Eye (tissue), 1 donor: ENCODE data around the gene RECK.
A peak's percentile ranks its signal among the peaks of the same experiment; 100 is the strongest.

ENCODE experiments used
- DNase-seq: peaks from one replicate; pipeline ENCODE4 v3.0.0-alpha.2; 2015

The RECK gene

DNA sequence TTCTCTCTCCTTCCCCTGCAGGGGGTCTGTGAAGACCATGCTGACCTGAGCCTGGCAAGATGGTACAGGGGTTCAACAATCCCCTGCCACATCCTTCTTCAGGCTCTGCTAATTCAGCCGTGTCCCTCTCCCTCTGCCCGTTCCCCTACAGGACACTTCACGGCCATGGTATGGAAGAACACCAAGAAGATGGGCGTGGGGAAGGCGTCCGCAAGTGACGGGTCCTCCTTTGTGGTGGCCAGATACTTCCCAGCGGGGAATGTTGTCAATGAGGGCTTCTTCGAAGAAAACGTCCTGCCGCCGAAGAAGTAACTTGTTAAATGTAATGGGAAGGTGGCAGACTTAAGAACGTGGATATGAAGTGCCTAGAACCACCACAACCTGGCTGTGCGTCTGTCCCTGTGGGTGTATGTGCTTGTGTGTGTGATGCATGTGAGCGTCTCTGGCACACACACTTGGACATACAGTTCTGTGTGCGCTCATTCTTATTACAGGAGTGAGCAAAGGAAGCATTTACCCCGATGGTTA is 125.6 kb downstream of the RECK start:
- DNase-seq = peak; percentile 6

DNA sequence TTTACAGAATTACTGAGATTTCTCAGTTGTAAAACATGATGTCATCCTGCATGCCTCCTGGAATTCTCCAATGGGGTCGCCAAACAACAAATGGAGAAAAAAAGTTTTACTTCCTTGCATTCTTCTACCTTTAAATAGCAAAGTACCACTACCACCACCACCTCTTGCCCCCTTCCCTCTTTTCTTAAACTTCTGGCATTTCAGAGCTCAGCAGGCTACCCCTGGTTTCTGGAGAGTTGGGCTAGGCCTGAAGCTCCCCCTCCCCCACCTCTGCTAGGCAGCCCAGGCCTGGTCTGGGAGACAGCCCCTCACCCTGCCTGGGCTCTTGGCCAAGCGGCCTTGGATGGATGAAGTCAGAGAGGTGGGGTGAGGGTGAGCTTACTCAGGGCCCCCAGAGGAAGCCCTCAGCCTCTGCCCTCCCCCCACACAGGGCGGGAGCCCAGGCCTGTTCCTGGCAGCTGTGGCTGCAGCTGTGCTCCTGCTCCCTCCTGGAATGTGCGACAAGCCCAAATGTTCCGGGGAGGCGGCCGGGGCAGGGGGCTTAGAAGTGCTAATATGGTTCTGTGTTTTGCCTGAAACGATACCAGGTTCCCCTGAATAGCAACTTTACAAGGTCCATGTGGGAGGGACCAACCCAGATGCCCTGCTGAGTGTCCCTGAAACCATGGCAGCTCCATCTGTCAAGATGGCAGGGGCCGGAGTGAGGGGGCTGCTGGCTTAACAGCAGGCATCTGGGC is 126.5 kb downstream of the RECK start:
- peak; percentile 93 for DNase-seq

DNA sequence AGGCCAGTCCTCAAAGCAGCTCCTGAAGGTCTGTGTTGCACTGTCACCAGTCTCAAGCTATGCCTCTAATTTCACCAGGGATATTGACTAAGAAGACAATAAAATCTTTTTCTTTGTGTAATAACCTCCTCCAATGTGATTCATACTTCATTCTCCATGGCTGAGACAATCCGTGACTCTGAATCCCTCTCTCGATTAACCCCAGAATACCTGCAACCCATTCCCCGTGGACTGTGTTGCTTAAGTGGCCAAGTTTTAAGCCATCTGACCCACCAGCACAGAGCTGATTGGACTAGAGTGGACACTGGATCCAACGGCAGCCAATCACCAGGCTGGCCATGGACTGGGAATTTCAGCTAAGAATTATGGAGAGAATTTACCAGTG is 127.1 kb downstream of the RECK start:
- peak; percentile 30 for DNase-seq

DNA sequence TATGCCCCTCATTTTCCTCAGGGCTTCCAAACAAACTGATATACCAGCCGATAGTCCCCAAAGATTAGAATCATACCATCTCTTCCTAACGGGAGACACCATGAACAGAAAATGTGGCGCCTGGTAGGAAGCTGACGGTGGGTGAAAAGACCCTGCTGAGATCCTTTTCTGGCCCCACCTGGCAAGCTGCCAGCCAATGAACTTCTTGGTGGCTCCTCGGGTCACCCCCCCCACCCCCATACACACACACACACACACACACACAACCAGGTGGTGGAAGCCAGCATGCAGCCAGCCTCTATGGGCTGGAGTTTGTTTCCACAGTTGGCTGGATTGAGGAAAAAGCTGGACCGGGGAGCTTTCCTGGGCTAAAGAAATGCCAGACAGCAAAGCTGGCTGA is 127.7 kb downstream of the RECK start:
- peak; percentile 46 for DNase-seq

DNA sequence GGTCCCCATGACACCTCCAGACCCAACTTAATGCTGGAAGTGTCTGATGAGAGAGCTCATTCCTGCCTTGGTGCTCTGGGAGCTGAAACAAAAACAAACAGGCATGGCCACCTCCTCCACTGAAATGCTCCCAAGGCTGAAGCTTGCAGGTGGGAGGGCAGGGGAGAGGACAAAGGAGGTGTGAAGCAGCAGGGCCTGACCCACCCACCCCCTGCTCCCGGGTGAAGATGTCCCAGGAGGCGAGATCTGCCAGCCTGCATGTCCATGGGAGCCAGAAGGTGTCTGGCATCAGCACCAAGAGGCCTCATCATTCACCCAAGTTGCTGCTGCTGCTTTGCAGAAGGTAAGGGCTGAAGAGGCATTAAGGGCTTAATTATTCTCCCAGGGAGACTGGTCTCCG is 128.3 kb downstream of the RECK start:
- no peak for DNase-seq

DNA sequence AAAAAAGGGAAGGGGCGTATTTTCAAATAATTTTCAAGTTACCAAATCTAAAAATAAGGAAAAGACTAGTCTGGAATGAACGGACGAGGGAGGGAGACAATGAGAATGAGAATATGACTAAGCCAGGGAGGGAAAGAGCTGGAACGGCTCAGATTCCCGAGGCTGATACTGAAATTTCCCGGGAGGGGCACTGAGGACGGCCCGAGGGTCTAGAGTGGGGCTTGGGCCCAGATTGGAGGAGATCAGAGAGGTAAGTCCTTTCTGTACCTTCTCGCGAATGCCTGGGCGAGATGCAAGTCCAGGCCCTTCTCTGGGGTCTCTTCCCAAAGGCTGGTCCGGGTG is 129.1 kb downstream of the RECK start:
- DNase-seq = no peak

DNA sequence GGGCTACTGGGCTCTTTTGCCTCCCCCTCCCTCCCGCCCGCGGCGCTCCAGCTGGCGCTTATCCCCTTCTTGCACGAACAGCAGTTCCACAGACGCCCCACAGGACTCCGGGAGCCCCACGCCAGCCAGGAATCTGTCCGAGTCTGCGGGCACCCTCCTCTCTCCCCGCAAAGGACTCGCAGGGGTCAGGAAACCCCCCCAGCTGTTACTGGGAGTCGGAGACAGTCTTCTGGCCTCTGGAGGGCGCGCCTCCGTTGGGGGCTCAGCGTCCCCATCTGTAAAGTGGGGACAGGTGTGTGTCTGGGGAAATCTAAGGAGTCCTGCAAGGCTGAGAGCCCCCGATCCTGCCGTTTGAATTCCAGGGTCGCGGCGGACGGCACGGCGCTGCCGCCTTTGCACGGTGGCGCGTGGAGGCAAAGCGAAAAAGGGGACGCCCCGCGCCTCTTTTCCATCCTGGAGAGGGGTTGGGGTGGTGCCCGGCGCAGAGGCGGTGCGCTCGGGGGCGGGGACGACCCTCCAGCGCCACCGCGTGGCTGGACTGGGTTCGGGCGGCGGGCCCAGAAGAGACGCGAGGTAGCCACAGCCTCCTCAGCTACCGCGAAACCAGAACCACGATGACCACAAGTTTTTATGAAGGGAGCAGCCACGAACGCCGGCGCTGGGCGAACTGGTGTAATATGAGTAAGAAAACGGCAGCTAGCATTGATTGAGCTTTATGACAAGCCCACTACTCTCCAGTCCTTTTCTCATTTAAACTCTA is 129.6 kb downstream of the RECK start:
- peak; percentile 90 for DNase-seq

DNA sequence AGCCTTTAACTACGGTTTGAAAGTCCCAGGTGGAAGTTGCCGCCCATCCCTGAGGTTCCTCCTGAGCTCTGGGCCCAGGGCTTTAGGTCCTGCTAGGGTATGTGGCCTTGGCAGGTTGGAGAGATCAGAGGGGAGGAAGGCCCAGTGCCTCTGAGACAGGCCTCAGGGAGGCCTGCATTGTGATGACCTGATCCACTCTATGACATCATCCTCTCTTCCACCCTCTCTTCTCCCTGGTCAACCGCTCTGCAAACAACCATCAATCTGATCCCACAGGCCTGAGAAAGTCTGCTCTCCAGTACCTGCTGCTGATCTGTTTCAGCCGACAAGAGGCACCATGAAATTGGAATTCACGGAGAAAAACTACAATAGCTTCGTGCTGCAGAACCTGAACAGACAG is 132.5 kb downstream of the RECK start, which contains the start of gene CCIN:
TSS of gene CCIN (plus strand) at position 223 of the 400 bp plus-strand sequence. CDS start at position 338, 115 bp downstream.
- DNase-seq = no peak

DNA sequence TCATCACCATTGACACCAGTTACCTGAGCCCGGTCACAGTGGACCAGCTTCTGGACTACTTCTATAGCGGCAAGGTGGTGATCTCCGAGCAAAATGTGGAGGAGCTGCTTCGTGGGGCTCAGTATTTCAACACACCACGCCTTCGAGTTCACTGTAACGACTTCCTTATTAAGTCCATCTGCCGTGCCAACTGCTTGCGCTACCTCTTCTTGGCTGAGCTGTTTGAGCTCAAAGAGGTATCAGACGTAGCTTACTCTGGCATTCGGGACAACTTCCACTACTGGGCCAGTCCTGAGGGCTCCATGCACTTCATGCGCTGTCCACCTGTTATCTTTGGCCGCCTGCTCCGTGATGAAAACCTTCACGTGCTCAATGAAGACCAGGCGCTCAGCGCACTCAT is 133.0 kb downstream of the RECK start:
- DNase-seq = no peak

DNA sequence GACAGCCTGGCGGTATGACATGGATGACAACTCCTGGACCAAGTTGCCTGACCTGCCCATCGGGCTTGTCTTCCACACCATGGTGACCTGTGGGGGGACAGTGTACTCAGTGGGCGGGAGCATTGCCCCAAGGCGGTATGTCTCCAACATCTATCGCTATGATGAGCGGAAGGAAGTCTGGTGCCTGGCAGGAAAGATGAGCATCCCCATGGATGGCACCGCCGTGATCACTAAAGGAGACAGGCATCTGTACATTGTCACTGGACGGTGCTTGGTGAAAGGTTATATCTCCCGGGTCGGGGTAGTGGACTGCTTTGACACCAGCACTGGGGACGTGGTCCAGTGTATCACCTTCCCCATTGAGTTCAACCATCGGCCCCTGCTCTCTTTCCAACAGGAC is 133.8 kb downstream of the RECK start:
- DNase-seq = no peak

DNA sequence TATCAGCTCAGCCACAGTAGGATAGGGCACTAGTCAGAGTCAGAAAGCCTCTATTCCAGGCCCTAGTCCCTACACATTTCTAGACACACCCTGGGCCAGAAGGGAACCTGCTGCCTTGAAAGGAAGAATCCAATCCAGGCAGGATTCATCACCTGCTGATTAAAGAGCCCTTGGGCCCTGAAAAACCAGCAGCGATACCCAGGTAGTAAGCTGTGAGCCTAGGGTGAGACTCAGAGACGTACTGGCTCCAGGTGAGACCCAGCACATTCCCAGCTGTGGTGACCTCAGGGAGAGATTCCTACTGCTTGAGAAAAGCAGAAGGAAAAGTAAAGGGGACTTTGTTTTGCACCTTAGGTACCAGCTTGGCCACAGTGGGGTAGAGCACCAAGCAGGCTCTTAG is 137.1 kb downstream of the RECK start:
- DNase-seq = no peak
